PFSK-1 (cell line): Measurements from ENCODE around the gene FBXO8.

ENCODE experiments used
- FOXP2 ChIP-seq: optimal IDR thresholded peaks from 2 replicates; pipeline ENCODE3; 2011; ENCODE audit warnings: borderline replicate concordance, control low read depth, inconsistent platforms; ENCODE audit not compliant: insufficient read depth; ENCODE audit errors: extremely low read length, extremely low read depth
- POLR2AphosphoS5 ChIP-seq: IDR thresholded peaks from 2 replicates; pipeline ENCODE4 v1.6.1; 2012; ENCODE audit warnings: low read depth, mild to moderate bottlenecking, control low read depth, low read length, moderate library complexity
- SIN3A ChIP-seq: IDR thresholded peaks from 2 replicates; pipeline ENCODE4 v1.6.1; 2012; ENCODE audit warnings: mild to moderate bottlenecking, low read length, moderate library complexity, borderline replicate concordance; ENCODE audit not compliant: insufficient read depth
- TAF1 ChIP-seq: IDR thresholded peaks from 2 replicates; pipeline ENCODE4 v1.6.1; 2012; ENCODE audit warnings: low read length, control low read depth, borderline replicate concordance; ENCODE audit not compliant: insufficient read depth
- TF ChIP-seq, protein P1 (sequence below), 2 experiments: IDR thresholded peaks; 2 replicates each; pipeline versions ENCODE4 v1.6.1 to v1.8.0; 2011 to 2012; ENCODE audit warnings: low read depth in 2 of 2, low read length in 2 of 2, control low read depth in 1 of 2, inconsistent platforms in 1 of 2, mild to moderate bottlenecking in 1 of 2, moderate library complexity in 1 of 2; ENCODE audit not compliant: insufficient read depth in 1 of 2

Gene FBXO8

GRCh38 chr4:174263445-174263736, 20.1 kb downstream of the FBXO8 start:
- TF ChIP-seq, protein P1, sequence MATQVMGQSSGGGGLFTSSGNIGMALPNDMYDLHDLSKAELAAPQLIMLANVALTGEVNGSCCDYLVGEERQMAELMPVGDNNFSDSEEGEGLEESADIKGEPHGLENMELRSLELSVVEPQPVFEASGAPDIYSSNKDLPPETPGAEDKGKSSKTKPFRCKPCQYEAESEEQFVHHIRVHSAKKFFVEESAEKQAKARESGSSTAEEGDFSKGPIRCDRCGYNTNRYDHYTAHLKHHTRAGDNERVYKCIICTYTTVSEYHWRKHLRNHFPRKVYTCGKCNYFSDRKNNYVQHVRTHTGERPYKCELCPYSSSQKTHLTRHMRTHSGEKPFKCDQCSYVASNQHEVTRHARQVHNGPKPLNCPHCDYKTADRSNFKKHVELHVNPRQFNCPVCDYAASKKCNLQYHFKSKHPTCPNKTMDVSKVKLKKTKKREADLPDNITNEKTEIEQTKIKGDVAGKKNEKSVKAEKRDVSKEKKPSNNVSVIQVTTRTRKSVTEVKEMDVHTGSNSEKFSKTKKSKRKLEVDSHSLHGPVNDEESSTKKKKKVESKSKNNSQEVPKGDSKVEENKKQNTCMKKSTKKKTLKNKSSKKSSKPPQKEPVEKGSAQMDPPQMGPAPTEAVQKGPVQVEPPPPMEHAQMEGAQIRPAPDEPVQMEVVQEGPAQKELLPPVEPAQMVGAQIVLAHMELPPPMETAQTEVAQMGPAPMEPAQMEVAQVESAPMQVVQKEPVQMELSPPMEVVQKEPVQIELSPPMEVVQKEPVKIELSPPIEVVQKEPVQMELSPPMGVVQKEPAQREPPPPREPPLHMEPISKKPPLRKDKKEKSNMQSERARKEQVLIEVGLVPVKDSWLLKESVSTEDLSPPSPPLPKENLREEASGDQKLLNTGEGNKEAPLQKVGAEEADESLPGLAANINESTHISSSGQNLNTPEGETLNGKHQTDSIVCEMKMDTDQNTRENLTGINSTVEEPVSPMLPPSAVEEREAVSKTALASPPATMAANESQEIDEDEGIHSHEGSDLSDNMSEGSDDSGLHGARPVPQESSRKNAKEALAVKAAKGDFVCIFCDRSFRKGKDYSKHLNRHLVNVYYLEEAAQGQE (IDR thresholded peaks at IDR 0.05; ENCODE audit: insufficient read depth in 1 of 2, low read depth in 2 of 2, low read length in 2 of 2), result no peak
- TF ChIP-seq POLR2AphosphoS5, result no peak
- no peak for TF ChIP-seq SIN3A
- no peak for TF ChIP-seq FOXP2
- no peak for TF ChIP-seq TAF1

DNA sequence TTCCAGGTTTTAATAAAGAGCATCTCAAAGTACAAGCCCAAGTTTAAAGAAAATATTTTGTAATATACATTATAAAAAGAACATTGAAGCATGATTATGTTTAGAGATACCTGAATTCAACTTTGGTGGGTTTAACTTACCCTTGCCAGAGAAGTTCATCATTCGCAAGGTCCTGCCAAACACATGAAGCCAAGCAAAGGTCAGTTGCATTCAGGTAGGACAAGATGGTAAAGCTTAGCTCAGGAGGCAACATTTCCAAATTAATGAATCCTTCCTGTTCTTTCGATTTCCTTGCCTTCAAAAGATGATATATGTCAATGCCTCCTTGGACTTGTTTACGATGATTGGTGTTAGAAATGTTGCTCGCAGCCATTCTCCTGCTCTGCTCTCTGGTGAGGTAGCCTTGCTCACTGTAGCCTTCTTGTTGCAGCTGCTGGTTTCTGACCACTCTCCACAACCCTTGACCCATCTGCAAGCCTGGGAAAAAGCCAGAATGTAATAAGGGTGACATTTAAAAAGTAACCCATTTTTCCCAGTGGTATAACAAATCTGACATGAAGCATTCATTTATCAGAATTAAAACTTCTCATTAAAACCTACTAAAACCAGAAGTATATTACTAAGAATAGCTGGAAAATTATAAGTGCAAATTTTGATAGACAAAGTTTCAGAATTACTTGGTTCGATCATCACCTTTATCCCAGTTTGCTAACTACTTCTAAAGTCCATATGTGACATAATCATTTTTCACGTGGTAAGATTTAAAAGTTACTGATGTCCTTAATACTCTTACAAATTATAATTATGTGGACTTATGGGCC, 20.6 kb downstream of the FBXO8 start:
- TF ChIP-seq FOXP2 (no peak), SIN3A (no peak), TAF1 (no peak), POLR2AphosphoS5 (no peak)
- TF ChIP-seq, protein P1 (IDR thresholded peaks at IDR 0.05; ENCODE audit: insufficient read depth in 1 of 2, low read depth in 2 of 2, low read length in 2 of 2), result no peak

- no peak for TF ChIP-seq FOXP2
- TF ChIP-seq, protein P1 (IDR thresholded peaks at IDR 0.05; ENCODE audit: insufficient read depth in 1 of 2, low read depth in 2 of 2, low read length in 2 of 2), result no peak
- no peak for TF ChIP-seq POLR2AphosphoS5
- no peak for TF ChIP-seq TAF1
- TF ChIP-seq SIN3A, result no peak
These were observed 23.4 kb downstream of the FBXO8 start for GRCh38 chr4:174260099-174260498.

- no peak for TF ChIP-seq FOXP2
- no peak for TF ChIP-seq POLR2AphosphoS5
- no peak for TF ChIP-seq SIN3A
- TF ChIP-seq, protein P1 (IDR thresholded peaks at IDR 0.05; ENCODE audit: insufficient read depth in 1 of 2, low read depth in 2 of 2, low read length in 2 of 2), result no peak
- TF ChIP-seq TAF1, result no peak
These were observed 23.9 kb downstream of the FBXO8 start for GRCh38 chr4:174259580-174259979.
